ENCODE data around the gene SH3BP5L.
A peak's percentile ranks its signal among the peaks of the same experiment; 100 is the strongest.
"Not testable (repeated sequence)": the region's sequence is repeated elsewhere in the genome, so short reads cannot be mapped to it uniquely, and the experiment has no call there.

Gene SH3BP5L

DNA sequence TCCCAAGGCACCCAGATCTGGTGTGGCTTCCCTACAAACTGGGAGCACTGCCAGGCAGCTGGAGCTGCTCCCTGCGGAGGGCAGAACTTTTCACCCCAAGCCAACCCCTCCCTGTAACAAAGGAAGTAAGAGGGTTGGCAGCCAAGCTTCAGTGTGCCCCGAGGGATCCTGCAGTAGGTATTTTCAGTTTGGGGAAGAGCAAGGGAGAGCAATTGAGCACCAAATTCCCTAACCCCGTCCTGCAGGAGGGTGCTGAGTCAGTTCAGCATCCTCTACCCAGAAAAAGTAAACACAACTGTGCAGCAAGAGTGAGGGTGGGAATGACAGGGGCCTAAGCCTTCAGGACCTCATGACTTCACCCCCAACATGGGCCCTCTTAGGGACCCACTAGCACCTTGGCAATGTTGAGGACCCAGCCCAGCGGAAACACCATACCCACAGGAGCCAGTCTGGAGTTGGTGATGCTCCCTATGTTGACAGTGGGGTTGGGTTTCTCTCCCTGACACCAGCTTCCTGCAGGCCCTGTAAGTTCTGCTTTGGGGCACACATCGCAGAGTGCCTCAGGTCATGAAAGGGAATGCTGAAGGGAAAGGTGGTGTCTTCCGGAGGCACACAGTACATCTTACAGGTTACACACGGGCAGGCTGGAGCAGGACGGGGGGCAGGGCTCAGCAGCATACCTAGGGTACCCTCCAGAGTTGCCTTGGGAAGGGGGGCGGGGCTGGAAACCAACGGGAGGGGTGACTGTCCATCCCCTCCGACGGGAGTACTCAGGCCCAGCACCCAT, 14.8 kb downstream of the SH3BP5L start:
- DNase-seq = no peak

GRCh38 chr1:248810000-248810726, 15.6 kb downstream of the SH3BP5L start:
- DNase-seq = no peak

DNA sequence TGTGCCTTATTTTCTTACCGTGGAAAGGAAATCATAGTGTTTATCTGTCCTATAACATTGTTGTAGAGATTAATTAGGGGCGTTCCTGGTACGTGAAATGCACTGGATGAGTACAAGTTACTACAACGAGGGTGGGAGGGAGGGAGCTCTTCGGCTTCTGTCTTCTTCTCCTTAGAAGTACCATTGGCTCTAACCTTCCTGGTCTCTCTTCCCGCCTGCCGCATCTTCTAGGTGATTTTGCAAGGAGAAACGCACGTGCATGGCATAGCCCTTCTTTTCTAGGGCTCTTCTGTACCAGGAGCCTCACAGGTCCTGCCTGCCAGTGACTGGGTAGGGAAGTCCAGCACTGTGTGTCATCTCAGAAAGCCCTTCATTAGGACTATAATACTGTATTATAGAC, 16.8 kb downstream of the SH3BP5L start:
- no peak for DNase-seq

GRCh38 chr1:248807067-248807737, 18.5 kb downstream of the SH3BP5L start:
- peak; percentile 34 for DNase-seq

DNA sequence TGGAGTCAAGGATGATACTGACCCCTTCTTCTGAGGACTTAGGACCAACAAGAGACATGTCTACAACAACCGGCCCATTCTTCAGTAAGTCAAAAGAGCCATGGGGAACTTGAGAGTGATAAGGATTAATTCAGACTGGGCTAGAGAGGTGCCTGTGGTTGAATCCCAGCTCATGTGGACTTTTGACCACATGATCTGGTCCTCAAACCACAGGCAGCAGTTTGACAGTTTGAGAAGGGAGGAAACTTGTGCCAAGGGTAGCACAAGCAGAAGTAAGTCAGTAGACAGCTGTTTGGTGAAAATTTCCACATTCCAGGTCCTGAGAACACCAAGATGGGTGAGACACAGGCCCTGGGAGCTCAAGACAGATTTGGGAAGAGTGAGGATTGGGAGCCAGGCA, 19.8 kb downstream of the SH3BP5L start:
- DNase-seq = no peak

DNA sequence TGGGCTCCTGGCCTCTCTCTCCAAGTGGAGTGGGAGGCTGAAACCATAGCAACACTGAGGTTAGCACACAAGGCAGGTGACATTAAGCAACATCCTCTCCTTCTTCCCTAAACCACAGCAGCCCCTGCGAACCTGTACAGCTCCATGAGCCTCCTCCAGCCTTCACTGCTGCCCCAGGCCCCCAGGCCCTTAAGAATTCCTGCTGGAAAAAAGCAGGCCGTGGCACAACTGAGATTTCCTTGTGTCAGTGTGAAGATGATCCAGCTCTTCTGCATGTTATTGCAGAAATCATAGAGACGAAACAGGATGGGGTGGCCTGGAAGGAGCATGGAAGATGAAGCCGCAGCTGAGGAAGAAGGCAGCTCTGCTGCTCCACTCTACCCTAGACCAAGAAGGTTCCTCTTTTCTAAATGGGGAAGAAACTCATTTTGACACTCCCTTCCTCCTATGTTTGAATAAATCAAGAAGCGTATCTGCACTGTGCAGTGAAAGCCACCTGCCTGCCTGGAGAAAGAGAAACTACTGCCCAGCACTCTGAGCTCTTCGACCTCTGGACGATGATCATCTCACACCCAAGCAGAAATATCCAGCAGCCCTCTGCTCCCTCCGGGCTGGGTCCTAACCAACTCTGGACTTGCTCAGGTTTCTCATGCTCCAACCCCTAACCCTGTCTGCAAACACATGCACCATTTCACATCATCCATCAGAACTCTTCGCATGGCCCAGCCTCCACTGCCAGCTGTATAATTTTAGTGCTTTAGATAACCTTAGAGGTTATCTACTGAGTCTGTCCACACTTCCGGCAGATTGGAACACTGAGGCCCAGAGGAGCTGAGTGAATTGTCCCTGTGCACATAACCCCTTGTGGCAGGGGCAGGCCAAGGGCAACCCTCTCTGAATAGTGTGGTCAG, 20.7 kb downstream of the SH3BP5L start:
- DNase-seq = no peak

- not testable (repeated sequence) for DNase-seq
Observed at GRCh38 chr1:248803501-248803900, 22.2 kb downstream of the SH3BP5L start.

DNA sequence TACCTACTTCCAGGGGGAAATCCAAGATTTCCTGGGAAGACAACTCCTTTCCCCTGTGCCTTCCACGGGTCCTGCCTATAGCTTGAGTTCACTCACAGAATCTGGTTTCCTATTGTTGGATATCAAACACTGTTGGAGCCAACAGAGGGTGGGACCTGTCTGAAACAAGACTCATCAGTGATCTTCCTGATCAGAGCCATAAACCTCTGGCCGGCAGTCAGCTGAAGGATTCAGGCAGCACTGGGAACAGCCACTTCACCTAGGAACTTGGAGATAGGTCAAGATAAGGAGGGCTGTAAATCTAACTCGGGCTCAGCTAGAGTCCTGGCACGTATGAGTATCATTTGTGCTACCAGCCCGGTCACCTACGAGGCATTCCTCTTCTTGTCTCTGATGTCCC, 23.3 kb downstream of the SH3BP5L start:
- no peak for DNase-seq

- no peak for DNase-seq
Observed at GRCh38 chr1:248800459-248800858, 25.3 kb downstream of the SH3BP5L start.

- DNase-seq = no peak
Observed at GRCh38 chr1:248798791-248799190, 26.9 kb downstream of the SH3BP5L start.

DNA sequence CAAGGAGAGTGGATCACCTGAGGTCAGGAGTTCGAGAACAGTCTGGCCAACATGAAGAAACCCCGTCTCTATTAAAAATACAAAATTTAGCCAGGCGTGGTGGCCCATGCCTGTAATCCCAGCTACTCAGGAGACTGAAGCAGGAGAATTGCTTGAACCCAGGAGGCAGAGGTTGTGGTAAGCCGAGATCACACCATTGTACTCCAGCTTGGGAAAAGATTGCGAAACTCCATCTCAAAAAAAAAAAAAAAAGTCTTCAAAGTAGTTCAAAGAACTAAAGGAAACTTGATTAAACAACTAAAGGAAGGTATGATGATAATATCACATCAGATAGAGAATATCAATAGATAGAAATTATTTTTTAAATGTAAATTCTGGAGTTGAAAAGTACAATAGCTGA, 31.1 kb downstream of the SH3BP5L start:
- DNase-seq = not testable (repeated sequence)

DNA sequence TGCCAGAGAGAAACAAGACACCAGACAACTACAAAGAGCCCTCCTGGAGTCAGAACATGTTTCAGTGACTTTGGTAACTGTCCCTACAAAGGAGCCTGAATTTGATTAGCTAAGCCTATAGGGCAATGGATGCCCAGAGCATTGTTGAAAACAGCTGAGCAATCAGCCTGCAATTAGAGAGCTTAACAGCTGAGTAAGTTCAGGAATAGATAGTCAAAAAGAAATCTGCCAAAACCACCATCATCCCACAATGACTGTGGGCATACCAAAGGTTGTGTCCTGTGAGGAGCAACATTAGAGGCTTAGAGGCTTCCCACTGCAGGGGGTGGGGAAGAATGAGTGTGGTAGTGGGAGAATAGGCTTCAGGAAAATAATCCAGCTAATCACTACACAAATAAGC, 32.1 kb downstream of the SH3BP5L start:
- DNase-seq = no peak

GRCh38 chr1:248792342-248792741, 33.4 kb downstream of the SH3BP5L start:
- DNase-seq = no peak

DNA sequence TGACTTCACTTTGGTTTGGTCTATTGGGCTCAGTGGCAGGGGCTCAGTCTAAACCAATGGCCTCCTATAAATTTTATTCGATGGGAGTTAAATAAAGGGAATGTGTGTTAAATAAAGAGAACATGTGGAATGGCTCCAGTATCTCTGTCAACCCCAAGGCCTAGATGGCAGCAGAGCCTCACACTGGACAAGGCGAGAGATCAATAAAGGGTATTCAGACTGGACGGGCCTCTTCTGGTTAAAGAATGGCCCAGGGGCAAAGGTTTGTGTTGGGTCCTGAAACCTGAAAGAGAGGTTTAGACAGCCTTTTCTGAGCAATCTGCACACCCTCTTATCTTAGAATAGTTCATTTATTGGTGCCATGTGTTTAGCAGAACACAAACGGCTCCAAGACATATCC, 34.7 kb downstream of the SH3BP5L start:
- no peak for DNase-seq

DNA sequence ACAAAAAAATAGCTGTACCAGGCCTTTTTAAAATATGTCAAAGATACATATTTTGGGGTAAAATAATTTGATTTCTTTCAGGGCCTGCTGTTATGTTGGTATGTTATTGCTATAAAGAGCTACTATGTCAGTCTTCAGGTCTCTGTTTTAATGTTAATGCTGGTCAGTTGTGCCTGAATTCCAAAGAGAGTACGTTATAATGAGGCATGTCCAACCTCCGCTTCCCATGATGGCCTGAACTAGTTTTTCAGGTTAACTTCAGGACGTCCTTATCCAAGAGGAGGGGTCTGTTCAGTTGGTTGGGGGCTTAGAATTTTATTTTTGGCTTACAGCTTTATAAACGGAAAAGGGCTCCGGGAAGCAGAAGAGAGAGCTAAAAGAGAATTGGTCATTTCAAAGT, 35.3 kb downstream of the SH3BP5L start:
- no peak for DNase-seq

DNA sequence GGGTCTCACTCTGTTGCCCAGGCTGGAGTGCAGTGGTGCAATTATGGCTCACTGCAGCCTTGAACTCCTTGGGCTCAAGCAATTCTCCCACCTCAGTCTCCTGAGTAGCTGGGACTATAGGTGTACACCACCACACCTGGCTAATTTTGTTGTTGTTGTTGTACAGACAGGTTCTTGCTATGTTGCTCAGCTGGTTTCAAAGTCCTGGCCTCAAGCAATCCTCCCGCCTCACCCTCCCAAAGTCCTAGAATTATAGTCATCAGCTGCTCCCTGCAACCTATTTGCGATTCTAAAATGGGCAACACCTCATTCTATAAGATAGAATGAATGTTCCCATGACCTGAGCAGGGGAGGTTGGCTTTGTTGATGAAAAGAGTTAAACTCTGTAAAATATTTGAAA, 36.4 kb downstream of the SH3BP5L start:
- DNase-seq = not testable (repeated sequence)

DNA sequence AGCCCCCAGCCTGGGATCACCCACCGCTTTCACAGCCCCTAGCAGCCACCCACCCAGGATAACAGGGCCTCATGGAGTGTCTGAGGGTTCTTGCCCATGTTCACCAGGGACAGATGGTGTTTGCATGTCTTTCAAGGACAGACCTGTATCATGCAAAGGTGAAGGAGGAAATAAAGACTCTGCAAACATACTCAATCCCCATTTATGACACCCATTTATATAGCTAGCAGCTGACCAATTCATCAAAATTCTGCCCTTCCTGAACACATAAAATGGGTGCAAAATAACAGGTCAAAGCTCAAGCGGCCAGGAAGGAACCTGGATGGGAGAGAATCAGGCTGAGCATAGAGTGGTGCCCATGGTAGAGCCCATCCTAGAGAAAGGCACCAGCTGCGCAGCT, 37.4 kb downstream of the SH3BP5L start:
- DNase-seq = no peak

DNA sequence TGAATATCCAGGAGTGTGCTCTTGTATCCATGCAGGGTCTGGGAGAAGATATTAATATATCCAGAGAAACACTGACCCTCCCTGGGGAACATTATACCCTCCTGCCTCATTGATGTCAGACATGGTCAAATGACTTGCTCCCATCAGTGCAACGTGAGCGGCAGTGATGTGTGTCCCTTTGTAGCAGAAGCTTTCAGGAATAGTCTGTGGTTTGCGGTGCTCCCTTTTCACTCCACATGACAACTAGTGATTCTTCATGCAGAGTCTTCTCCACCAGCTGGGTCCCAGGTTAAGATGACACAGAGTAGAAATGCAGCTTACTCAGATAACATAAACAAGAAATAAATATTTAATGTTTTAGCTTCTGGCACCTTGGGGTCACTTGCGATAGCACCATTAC, 38.3 kb downstream of the SH3BP5L start:
- no peak for DNase-seq

GRCh38 chr1:248786156-248786555, 39.6 kb downstream of the SH3BP5L start:
- DNase-seq = no peak

DNA sequence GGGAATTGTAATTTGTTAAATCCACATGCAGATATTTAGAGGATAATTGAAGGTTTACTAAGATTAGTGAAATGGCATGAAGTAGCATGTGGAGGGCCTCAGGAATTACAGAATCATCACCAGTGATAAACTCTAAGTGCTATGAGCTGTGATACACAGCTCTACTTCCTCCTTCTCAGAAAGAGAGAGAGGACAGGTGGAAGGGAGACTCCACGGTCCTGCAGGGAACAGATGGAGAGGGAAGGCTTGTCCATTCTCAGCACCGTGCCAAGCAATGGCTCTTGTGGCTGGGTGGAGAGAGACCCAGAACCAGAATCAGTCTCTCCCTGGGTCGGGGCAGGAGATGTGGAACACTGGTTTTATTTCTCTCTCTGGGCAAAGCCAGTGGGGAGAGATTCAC, 42.3 kb downstream of the SH3BP5L start:
- DNase-seq = no peak

DNA sequence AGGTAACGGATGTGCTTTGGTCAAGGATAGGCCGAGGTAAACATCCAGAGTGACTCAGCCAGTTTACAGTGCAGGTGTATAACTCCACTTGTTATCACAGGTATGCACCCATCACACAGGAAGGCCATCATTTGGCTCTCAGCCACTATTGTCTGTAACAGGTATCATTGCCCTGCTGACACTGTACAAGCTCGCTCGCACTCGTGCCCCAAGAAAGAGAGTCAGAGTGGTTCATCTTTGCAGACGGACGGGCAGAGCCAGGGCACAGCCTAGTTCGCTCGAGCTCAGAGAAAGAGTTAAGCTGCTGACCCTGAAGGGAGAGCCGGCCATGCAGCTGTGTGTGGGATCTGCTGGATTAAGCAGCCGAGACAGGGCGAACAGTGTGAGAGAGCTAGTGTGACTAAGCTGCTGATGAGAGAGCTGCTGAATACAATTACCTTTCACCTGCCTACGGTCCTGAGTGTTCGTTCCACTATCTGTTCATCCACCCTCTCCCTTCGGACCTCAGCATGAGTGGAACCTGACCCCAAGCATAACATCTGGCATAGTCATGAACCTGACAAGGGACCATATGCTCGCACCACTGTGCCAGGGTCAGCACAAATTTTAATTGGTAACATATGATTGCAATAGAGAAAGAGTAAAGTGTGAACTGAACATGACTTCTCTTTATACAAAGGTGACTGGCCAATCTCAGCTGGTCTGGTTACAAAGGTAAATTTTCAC, 43.1 kb downstream of the SH3BP5L start:
- no peak for DNase-seq

GRCh38 chr1:248779350-248779749, 46.4 kb downstream of the SH3BP5L start:
- no peak for DNase-seq
